Stimulated activated naive CD8-positive, alpha-beta T cell treated with anti-CD3 and anti-CD28 coated beads, Interleukin-15, Interleukin-2, amounts not matched to agents 100 U/mL and 50 U/mL, for 24 hours (primary cell): ENCODE results near the gene TRIM14.
"Not testable (repeated sequence)": the region's sequence is repeated elsewhere in the genome, so short reads cannot be mapped to it uniquely, and the experiment has no call there.

ENCODE experiments used
- ATAC-seq: fragments of 150-1000 bp; cut with Tn5 transposase; one replicate; pipeline ENCODE4 v1.10.0; 2021
- DNase-seq: peaks from one replicate; pipeline ENCODE4 v3.0.0; 2021

TRIM14 gene

GRCh38 chr9:98083566-98084183 lies 35.3 kb downstream of the TRIM14 start:
- DNase-seq = no peak
- no peak for ATAC-seq

GRCh38 chr9:98083061-98083501 lies 35.9 kb downstream of the TRIM14 start:
- DNase-seq (no peak), ATAC-seq (no peak)

- DNase-seq = peak; percentile 67
Measured at GRCh38 chr9:98081477-98082219, 37.4 kb downstream of the TRIM14 start.

GRCh38 chr9:98080780-98081179 lies 38.2 kb downstream of the TRIM14 start:
- ATAC-seq (no peak), DNase-seq (no peak)

More at GRCh38 chr9:98081477-98082219, 37.4 kb downstream of the TRIM14 start:
- ATAC-seq = peak; percentile 95

- DNase-seq (no peak), ATAC-seq (no peak)
Measured at GRCh38 chr9:98080326-98080725, 38.7 kb downstream of the TRIM14 start.

GRCh38 chr9:98078895-98079294 lies 40.1 kb downstream of the TRIM14 start:
- ATAC-seq = no peak
- DNase-seq = no peak

- ATAC-seq, DNase-seq: not testable (repeated sequence)
Measured at GRCh38 chr9:98076514-98076890, 42.5 kb downstream of the TRIM14 start.

- DNase-seq (no peak), ATAC-seq (peak; percentile 85)
Measured at GRCh38 chr9:98075332-98075805, 43.7 kb downstream of the TRIM14 start.

- DNase-seq = peak; percentile 77
- ATAC-seq = no peak
Measured at GRCh38 chr9:98074115-98074990, 44.7 kb downstream of the TRIM14 start.

- ATAC-seq = no peak
- no peak for DNase-seq
Measured at GRCh38 chr9:98071737-98072136, 47.3 kb downstream of the TRIM14 start.

GRCh38 chr9:98070704-98071103 lies 48.3 kb downstream of the TRIM14 start:
- DNase-seq (no peak), ATAC-seq (no peak)

- peak; percentile 30 for ATAC-seq
- no peak for DNase-seq
Measured at GRCh38 chr9:98069551-98069950, 49.5 kb downstream of the TRIM14 start.

- no peak for ATAC-seq
- no peak for DNase-seq
Measured at GRCh38 chr9:98067184-98067583, 51.8 kb downstream of the TRIM14 start.

GRCh38 chr9:98066235-98066634 lies 52.8 kb downstream of the TRIM14 start:
- DNase-seq (no peak), ATAC-seq (no peak)

- DNase-seq (no peak), ATAC-seq (no peak)
Measured at GRCh38 chr9:98064623-98065392, 54.2 kb downstream of the TRIM14 start.

- no peak for ATAC-seq
- no peak for DNase-seq
Measured at GRCh38 chr9:98062161-98062560, 56.9 kb downstream of the TRIM14 start.

- DNase-seq (no peak), ATAC-seq (no peak)
Measured at GRCh38 chr9:98057138-98057799, 61.8 kb downstream of the TRIM14 start.

- ATAC-seq = peak; percentile 97
- peak; percentile 96 for DNase-seq
Measured at GRCh38 chr9:98056269-98057137, 62.5 kb downstream of the TRIM14 start, which contains the start of gene NANS. NANS (plus strand) TSS chr9:98056732; CDS start chr9:98056809, 77 bp downstream.

- ATAC-seq = no peak
- no peak for DNase-seq
Measured at GRCh38 chr9:98054376-98054951, 64.6 kb downstream of the TRIM14 start.

GRCh38 chr9:98050351-98050750 lies 68.7 kb downstream of the TRIM14 start:
- DNase-seq (no peak), ATAC-seq (no peak)
